Measurements from ENCODE around the gene FAM53C. TPM values are rescaled to one million over a fixed set of nuclear protein-coding genes. Genes with fewer than 3 reads are reported as not detected.

The FAM53C gene
- 21.4 and 26.5 TPM in 2 replicates for total RNA-seq

GRCh38 chr5:138337685-138338410 is at the start of gene FAM53C:
TSS of gene FAM53C (plus strand) at chr5:138338266. CDS start at chr5:138341336, 3,070 bp downstream.

GRCh38 chr5:138331449-138332368 is 6.4 kb upstream of the FAM53C start, which contains the start of gene CDC25C:
TSS of gene CDC25C (minus strand) at chr5:138331804. CDS start at chr5:138331180, 624 bp downstream.

GRCh38 chr5:138352071-138352721 is 14.1 kb downstream of the FAM53C start, which contains the start of gene KDM3B:
TSS of gene KDM3B (plus strand) at chr5:138352685. CDS start at chr5:138352796, 111 bp downstream.

Other genes with a start within 250 kb of the FAM53C start
- 4.8 and 5.0 TPM in 2 replicates for gene NME5, start 198.8 kb upstream of the FAM53C start, total RNA-seq
- gene BRD8, start 159.6 kb upstream of the FAM53C start, total RNA-seq, result 38.8 and 46.0 TPM in 2 replicates
- gene KIF20A, start 159.2 kb upstream of the FAM53C start, total RNA-seq, result 59.3 and 69.1 TPM in 2 replicates
- gene CDC23, start 124.9 kb upstream of the FAM53C start, total RNA-seq, result 18.9 and 21.1 TPM in 2 replicates
- not detected in 2 replicates for gene GFRA3, start 63.6 kb upstream of the FAM53C start, total RNA-seq
- gene CDC25C, start 6.5 kb upstream of the FAM53C start, total RNA-seq, result 3.0 and 4.9 TPM in 2 replicates
- gene KDM3B, start 14.4 kb downstream of the FAM53C start, total RNA-seq, result 39.6 and 45.8 TPM in 2 replicates
- 6.8 and 10.2 TPM in 2 replicates for gene REEP2, start 100.8 kb downstream of the FAM53C start, total RNA-seq
- 1.3 and 16.2 TPM in 2 replicates for gene EGR1, start 127.2 kb downstream of the FAM53C start, total RNA-seq
- 99.9 and 119 TPM in 2 replicates for gene ETF1, start 205.0 kb downstream of the FAM53C start, total RNA-seq
- 206 and 240 TPM in 2 replicates for gene HSPA9, start 237.1 kb downstream of the FAM53C start, total RNA-seq

Measured in aortic smooth muscle cell (primary cell).